ENCODE measurements around the gene CDK12.
"Not testable (repeated sequence)": the region's sequence is repeated elsewhere in the genome, so short reads cannot be mapped to it uniquely, and the experiment has no call there.

The CDK12 gene

DNA sequence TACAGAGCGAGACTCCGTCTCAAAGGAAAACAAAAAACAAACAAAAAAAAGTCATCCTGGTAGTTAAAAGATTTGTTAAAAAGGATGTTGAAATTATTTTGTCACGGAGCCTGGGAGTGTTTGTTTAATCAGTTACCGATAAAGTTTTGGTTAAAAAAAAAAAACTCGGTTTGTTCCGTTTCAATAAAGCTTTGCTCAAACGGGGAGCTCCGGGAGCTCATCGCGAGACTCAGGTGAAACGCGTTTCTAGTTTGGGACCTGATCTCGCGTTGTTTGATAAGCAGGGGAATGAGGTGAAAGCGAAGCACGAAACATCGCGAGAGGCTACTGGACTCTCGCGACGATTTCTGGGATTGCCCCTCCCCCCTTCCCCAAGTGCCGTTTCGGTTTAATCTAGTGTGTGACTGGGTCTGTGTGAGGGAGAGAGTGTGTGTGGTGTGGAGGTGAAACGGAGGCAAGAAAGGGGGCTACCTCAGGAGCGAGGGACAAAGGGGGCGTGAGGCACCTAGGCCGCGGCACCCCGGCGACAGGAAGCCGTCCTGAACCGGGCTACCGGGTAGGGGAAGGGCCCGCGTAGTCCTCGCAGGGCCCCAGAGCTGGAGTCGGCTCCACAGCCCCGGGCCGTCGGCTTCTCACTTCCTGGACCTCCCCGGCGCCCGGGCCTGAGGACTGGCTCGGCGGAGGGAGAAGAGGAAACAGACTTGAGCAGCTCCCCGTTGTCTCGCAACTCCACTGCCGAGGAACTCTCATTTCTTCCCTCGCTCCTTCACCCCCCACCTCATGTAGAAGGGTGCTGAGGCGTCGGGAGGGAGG, at the start of gene CDK12:
CDK12 (plus strand) TSS at position 374 of the 813 bp plus-strand sequence. CDS start 586 bp downstream, outside the sequence.
- DNase-seq = peak; percentile 95

GRCh38 chr17:39416141-39416540, 45.1 kb upstream of the CDK12 start:
- no peak for DNase-seq

DNA sequence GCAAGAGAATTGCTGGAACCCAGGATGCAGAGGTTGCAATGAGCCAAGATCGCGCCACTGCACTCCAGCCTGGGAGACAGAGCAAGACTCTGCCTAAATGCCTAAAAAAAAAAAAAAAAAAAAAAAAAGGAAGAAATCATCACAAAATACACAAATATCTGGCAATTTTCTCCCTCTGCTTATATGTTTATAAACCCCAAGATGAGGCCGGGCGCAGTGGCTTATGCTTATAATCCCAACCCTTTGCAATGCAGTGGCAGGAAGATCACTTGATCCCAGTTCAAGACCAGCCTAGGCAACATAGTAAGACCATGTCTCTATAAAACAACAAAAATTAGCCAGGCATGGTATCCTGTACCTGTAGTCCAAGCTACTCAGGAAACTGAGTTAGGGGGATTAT, 31.7 kb upstream of the CDK12 start:
- no peak for DNase-seq

- not testable (repeated sequence) for DNase-seq
Measured at GRCh38 chr17:39439868-39440267, 21.4 kb upstream of the CDK12 start.

DNA sequence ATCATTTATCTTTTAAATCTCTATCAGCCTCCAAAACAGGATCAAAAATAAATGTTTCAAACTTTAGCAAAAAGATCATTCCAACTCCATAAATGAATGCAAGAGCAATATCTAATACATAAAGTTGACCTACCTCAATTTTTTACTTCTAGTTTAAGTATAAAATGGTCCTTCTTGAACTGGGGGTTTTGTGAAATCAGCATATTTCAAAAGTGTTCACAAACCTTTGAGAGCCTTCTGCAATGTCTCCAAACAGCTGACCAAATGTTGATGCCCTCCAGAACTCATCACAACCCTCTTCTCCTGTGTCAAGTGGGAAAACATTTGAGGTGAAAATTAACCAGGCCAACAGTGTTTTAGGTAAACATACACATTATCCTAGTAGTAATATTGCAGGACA, 18.0 kb upstream of the CDK12 start:
- DNase-seq = no peak

DNA sequence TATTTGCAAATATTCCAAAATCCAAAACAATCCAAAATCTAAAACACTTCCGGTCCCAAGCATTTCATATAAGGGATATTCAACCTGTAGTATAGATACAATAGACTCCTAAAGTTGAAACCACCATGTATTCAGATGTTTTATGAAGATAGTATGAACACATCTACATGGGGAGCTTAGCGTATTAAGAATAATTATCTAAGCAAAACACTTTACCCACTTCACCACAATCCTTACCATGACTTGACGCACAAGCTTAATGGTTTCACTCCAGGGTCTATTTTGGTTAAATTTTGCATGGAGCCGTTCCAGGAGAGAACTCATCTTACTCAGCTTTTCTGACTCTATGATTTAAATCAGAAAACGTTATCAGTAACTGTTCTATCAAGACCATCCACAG, 13.7 kb upstream of the CDK12 start:
- no peak for DNase-seq

DNA sequence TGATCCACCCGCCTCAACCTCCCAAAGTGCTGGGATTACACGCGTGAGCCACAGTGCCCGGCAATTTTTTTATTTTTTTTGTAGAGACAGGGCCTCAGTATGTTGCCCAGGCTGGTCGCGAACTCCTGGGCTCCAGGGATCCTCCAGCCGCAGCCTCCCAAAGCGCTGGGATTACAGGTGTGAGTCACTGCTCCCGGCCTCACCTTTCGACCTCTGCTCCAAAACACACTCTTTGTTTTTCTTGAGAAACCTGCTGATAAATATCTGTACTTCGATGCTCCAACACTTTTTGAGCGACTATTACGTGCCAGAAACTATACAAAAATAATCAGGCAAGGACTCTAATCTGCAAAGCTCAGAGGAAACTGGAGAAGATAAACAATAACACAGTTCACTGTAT, 11.2 kb upstream of the CDK12 start:
- DNase-seq = no peak

DNA sequence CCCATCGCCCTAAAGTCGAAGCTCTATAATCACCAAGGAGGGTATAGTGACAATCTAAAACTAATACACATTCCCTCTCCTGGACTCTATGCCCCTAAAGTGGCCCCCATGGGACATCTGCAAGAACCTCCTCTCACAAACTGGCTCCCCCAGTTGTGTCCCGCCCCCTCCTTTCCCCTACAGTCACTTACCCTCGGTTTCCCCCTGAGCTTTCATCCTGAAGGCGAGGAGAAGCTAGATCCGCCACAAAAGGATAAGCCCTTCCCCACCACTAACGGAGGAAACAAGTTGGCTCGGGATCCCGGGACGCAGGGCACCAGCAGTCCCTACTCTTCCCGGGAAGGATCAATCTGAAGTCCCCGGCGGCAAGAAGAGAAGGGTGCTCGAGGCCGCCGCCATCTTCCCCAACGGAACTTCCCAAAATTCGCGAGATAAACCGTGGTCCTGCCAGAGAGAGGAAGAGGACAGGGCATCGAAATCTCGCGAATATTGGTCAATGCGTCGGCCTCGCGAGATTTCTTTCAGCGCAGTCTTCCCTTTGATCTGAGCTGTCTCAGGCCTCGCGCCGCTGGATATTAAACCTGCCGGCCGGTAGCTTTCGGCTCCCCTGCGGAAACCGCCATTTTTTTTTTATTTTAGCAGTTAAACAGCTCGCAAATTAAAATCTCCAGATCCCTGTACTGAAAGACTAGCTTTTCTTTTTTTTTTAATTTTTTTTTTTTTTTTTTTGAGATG, 10.3 kb upstream of the CDK12 start, which contains the start of gene MED1:
MED1 (minus strand) TSS at position 417 of the 735 bp plus-strand sequence; CDS start at position 216, 201 bp downstream.
- peak; percentile 92 for DNase-seq

DNA sequence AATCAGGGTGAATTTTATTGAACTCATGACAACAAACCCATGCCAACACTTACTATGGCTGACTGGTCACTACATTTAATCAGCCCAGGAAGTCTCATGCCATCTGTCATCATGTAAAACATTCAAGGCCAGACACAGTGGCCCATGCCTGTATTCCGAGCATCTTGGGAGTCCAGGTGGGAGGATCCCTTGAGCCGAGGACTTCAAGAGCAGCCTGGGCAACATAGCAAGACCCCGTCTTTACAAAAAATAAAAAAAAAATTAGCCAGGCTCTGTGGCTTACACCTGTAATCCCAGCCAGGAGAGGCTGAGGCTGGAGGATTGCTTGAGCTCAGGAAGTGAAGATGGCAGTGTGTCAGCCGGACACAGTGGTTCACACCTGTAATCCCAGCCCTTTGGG, 5.4 kb upstream of the CDK12 start:
- DNase-seq = no peak

DNA sequence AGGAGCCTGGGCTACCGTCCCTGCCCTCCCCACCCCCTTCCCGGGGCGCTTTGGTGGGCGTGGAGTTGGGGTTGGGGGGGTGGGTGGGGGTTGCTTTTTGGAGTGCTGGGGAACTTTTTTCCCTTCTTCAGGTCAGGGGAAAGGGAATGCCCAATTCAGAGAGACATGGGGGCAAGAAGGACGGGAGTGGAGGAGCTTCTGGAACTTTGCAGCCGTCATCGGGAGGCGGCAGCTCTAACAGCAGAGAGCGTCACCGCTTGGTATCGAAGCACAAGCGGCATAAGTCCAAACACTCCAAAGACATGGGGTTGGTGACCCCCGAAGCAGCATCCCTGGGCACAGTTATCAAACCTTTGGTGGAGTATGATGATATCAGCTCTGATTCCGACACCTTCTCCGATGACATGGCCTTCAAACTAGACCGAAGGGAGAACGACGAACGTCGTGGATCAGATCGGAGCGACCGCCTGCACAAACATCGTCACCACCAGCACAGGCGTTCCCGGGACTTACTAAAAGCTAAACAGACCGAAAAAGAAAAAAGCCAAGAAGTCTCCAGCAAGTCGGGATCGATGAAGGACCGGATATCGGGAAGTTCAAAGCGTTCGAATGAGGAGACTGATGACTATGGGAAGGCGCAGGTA, 762 bp downstream of the CDK12 start:
- no peak for DNase-seq

DNA sequence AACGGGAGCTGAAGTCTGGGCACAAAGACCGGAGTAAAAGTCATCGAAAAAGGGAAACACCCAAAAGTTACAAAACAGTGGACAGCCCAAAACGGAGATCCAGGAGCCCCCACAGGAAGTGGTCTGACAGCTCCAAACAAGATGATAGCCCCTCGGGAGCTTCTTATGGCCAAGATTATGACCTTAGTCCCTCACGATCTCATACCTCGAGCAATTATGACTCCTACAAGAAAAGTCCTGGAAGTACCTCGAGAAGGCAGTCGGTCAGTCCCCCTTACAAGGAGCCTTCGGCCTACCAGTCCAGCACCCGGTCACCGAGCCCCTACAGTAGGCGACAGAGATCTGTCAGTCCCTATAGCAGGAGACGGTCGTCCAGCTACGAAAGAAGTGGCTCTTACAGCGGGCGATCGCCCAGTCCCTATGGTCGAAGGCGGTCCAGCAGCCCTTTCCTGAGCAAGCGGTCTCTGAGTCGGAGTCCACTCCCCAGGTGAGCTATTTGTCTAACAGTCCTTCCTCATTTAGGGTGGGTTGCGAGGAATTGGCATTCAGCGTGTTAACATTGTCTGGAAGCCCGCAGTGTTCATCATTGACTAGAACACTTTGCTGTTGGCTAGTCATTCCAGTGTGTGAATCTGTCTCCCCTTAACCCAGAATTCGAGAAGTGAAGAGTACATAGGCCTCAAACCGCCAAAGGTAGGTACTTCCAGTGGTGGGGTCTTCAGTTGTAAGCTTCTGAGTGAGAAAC, 1.5 kb downstream of the CDK12 start:
- DNase-seq = peak; percentile 4

- DNase-seq = not testable (repeated sequence)
Measured at GRCh38 chr17:39464639-39465181, 3.4 kb downstream of the CDK12 start.

- not testable (repeated sequence) for DNase-seq
Measured at GRCh38 chr17:39468610-39469009, 7.3 kb downstream of the CDK12 start.

DNA sequence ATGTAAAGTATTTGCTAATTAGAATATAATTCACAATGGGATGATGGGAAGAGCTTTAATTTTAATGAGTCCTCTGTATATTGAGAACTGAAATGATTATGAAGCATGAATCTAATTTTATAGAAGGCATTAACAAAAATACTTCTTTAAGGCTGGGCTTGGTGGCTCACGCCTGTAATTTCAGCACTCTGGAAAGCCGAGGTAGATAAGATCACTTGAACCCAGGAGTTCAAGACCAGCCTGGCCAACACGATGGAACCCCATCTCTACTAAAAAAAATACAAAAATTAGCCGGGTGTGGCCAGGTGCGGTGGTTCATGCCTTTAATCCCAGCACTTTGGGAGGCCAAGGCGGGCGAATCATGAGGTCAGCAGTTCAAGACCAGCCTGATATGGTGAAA, 12.0 kb downstream of the CDK12 start:
- no peak for DNase-seq

DNA sequence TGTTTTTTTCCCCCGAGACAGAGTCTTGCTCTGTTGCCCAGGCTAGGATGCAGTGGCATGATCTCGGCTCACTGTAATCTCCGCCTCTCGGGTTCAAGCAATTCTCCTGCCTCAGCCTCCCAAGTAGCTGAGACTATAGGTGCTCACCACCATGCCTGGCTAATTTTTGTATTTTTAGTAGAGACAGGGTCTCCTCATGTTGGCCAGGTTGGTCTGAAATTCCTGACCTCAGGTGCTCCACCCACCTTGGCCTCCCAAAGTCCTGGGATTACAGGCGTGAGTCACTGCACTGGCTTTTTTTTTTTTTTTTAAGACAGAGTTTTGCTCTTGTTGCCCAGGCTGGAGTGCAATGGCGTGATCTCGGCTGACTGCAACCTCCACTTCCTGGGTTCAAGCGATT, 18.3 kb downstream of the CDK12 start:
- DNase-seq = not testable (repeated sequence)

DNA sequence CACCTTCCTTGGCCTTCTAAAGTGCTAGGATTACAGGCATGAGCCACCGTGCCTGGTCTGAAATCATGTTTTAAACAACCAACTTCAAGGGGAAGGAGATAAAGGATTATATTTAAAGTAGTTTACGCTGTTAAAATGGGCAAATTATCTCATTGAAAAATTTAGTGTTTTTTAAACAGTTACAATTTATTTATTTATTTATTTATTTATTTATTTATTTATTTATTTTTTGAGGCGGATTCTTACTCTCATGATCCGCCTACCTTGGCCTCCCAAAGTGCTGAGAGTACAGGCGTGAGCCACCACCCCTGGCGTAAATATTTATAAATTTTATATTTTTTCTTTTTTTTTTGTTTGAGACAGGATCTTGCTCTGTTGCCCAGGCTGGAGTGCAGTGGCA, 22.2 kb downstream of the CDK12 start:
- no peak for DNase-seq

DNA sequence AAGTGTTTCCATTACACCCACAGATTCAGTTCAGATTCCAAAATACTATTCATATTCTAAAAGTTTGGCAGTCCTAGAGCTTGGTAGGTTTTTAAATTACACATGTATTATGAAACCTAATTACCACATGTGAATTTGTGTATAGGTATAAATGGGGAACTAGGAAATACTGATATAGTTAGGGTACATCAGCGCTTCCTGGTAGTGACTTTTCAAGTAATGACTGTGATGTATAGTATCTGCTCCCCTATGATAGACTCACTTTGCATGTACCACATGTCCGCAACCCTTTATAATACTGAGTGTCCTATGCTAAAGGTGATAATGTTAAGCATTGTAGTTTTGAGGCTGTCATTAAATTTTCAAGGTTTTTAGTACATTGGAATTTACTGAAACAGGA, 22.9 kb downstream of the CDK12 start:
- DNase-seq = no peak

- DNase-seq = no peak
Measured at GRCh38 chr17:39485555-39485954, 24.3 kb downstream of the CDK12 start.

DNA sequence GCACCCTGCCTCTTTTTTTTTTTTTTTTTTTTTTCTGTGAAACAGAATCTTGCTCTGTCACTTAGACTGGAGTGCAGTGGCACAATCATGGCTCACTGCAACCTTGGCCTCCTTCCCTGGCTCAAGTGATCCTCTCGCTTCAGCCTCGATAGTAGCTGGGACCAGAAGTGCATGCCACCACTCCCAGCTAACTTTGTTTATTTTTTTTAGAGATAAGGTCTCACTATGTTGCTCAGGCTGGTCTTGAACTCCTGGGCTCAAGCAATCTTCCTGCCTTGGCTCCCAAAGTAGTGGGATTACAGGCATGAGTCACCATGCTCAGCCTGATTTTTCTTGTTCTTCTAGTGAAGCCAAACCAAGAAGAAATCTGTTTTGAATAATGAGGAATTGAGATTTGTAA, 25.0 kb downstream of the CDK12 start:
- no peak for DNase-seq

- DNase-seq = not testable (repeated sequence)
Measured at GRCh38 chr17:39487490-39487889, 26.2 kb downstream of the CDK12 start.

DNA sequence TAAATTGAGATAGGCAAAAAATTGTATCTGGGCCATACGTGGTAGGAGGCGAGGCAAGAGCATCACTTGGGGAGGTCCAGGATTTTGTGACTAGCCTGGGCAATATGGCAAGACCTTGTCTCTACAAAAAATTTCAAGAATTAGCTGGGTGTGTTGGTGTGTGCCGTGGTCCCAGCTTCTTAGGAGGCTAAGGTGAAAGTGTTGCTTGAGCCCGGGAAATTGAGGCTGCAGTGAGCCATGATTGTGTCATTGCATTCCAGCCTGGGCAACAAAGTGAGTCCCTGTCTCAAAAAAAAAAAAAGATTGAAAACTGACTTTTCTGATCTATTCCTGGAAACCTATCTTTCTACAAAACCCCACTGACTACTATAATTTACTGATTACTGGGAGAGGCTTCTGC, 26.7 kb downstream of the CDK12 start:
- no peak for DNase-seq

DNA sequence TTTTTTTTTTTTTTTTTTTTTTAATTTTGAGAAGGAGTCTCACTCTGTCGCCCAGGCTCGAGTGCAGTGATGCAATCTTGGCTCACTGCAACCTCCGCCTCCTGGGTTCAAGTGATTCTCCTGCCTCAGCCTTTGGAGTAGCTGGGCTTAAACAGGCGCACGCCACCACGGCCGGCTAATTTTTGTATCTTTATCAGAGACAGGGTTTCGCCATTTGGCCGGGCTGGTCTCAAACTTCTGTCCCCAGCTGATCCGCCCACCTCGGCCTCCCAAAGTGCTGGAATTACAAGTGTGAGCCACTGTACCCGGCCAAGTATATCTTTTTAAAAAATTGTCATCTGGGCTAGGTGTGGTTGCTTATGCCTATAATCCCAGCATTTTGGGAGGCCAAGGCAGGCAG, 35.6 kb downstream of the CDK12 start:
- DNase-seq = not testable (repeated sequence)

DNA sequence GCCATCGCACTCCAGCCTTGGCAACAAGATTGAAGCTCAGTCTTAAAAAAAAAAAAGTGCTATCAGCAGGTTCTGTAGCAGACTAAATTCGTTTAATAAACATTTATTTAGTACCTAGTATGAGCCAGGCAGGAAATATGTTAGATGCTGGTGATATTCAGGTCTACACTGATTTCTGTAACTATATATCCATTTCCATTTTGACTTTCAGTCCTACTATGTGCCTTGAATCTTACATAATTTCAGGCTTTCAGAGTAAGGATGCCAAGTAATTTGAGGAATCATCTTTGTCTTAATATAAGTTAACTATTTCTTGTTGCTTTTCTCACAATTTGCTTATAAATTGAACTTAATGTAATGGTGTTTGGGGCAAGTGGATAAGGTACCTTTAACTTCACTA, 46.2 kb downstream of the CDK12 start:
- no peak for DNase-seq
